K562 (cell line): ENCODE measurements around the gene SHISA7. TPM values are rescaled to one million over a fixed set of nuclear protein-coding genes. Genes with fewer than 3 reads are reported as not detected.

Source experiments
- ARID2 ChIP-seq: fragments of 450-650 bp; IDR thresholded peaks from 2 replicates; pipeline ENCODE4 v1.6.1; 2017; ENCODE audit warnings: antibody characterized with exemption, mild to moderate bottlenecking
- BMI1 ChIP-seq: fragments of 150-350 bp; IDR thresholded peaks from 2 replicates; pipeline ENCODE4 v1.6.1; 2014; ENCODE audit warnings: low read length
- CBX1 ChIP-seq: sonication (generic); IDR thresholded peaks from 2 replicates; pipeline ENCODE4 v1.6.1; 2016; ENCODE audit warnings: antibody characterized with exemption, low read depth, mild to moderate bottlenecking
- E2F1 ChIP-seq: sonication (generic); formaldehyde crosslinking; IDR thresholded peaks from 2 replicates; pipeline ENCODE4 v1.8.1; 2023; ENCODE audit warnings: mild to moderate bottlenecking, missing genetic modification reagents, moderate library complexity
- E2F5 ChIP-seq: sonication (generic); formaldehyde crosslinking; IDR thresholded peaks from 2 replicates; pipeline ENCODE4 v1.8.0; 2022; ENCODE audit warnings: mild to moderate bottlenecking, missing genetic modification reagents
- FIP1L1 ChIP-seq: fragments of 200-400 bp; formaldehyde crosslinking; IDR thresholded peaks from 2 replicates; pipeline ENCODE4 v1.6.1; 2018; ENCODE audit warnings: mild to moderate bottlenecking, low read depth, low read length; ENCODE audit not compliant: poor library complexity, severe bottlenecking
- HDAC3 ChIP-seq: fragments of 450-650 bp; IDR thresholded peaks from 2 replicates; pipeline ENCODE4 v1.6.1; 2018; ENCODE audit warnings: borderline replicate concordance, mild to moderate bottlenecking, moderate library complexity; ENCODE audit not compliant: partially characterized antibody
- MCM3 ChIP-seq: fragments of 450-650 bp; IDR thresholded peaks from 2 replicates; pipeline ENCODE4 v1.6.1; 2016
- PHB2 ChIP-seq: fragments of 450-650 bp; IDR thresholded peaks from 2 replicates; pipeline ENCODE4 v1.6.1; 2017; ENCODE audit warnings: low read depth
- POLR2B ChIP-seq: fragments of 450-650 bp; IDR thresholded peaks from 2 replicates; pipeline ENCODE4 v1.6.1; 2018; ENCODE audit warnings: low read depth; ENCODE audit not compliant: partially characterized antibody
- PTBP1 ChIP-seq: fragments of 200-400 bp; formaldehyde crosslinking; IDR thresholded peaks from 2 replicates; pipeline ENCODE4 v1.6.1; 2017; ENCODE audit warnings: low read depth, low read length
- TAL1 ChIP-seq: fragments of 450-650 bp; IDR thresholded peaks from 2 replicates; pipeline ENCODE4 v1.6.1; 2016; ENCODE audit warnings: mild to moderate bottlenecking
- TBL1XR1 ChIP-seq, 2 experiments: IDR thresholded peaks; 2 replicates each; pipeline ENCODE4 v1.6.1; 2012; ENCODE audit warnings: improper control_type of control experiment in 2 of 2, low read length in 2 of 2, mild to moderate bottlenecking in 1 of 2
- THRAP3 ChIP-seq: fragments of 450-650 bp; IDR thresholded peaks from 2 replicates; pipeline ENCODE4 v1.6.1; 2016; ENCODE audit warnings: mild to moderate bottlenecking, inconsistent platforms, borderline replicate concordance
- WHSC1 ChIP-seq: IDR thresholded peaks from one replicate; pipeline ENCODE4 v1.6.1; 2012; ENCODE audit warnings: low read length, control low read depth, inconsistent platforms
- ZBTB26 ChIP-seq: fragments of 450-650 bp; formaldehyde crosslinking; IDR thresholded peaks from 2 replicates; pipeline ENCODE4 v1.4.0; 2022; ENCODE audit warnings: missing genetic modification characterization
- ZBTB5 ChIP-seq: fragments of 450-650 bp; IDR thresholded peaks from 2 replicates; pipeline ENCODE4 v1.6.1; 2017; ENCODE audit warnings: antibody characterized with exemption
- ZBTB9 ChIP-seq: fragments of 450-650 bp; formaldehyde crosslinking; IDR thresholded peaks from 2 replicates; pipeline ENCODE4 v1.4.0; 2020; ENCODE audit warnings: mild to moderate bottlenecking, moderate library complexity
- ZNF277 ChIP-seq: fragments of 250-450 bp; sonication (Bioruptor Pico); IDR thresholded peaks from 2 replicates; pipeline ENCODE4 v1.8.0; 2022; ENCODE audit warnings: inconsistent platforms, mild to moderate bottlenecking, moderate library complexity, borderline replicate concordance
- ZNF699 ChIP-seq: fragments of 250-450 bp; sonication (Bioruptor Pico); IDR thresholded peaks from 2 replicates; pipeline ENCODE4 v1.8.0; 2021; ENCODE audit warnings: mild to moderate bottlenecking, moderate library complexity; ENCODE audit not compliant: insufficient replicate concordance
- ZNF830 ChIP-seq: fragments of 250-450 bp; sonication (Bioruptor Pico); IDR thresholded peaks from 2 replicates; pipeline ENCODE4 v1.5.0; 2021; ENCODE audit warnings: mild to moderate bottlenecking
- polyA plus RNA-seq, 8 experiments: library from polyadenylated mRNA; depleted of rRNA in 4 of 8; stranded (reverse) in 5 of 8; unstranded in 3 of 8; fragments of >200 nt; fragmentation: Nextera tagmentation in 2 of 8; fragmentation: Illumina TruSeq in 1 of 8; extraction: Ambion mirVana in 2 of 8; extraction: Trizol in 1 of 8; gene quantifications; 2 replicates each; pipeline versions ENCODE4 v1.2.1 to v1.2.3, GENCODE V29; 2011 to 2014; ENCODE audit warnings: inconsistent platforms in 1 of 8, missing spikeins in 1 of 8
- total RNA-seq, 7 experiments: library from RNA; depleted of rRNA in 6 of 7; stranded (reverse); fragments of >200 nt in 6 of 7; fragmentation: Illumina TruSeq in 2 of 7; extraction: Trizol in 2 of 7; gene quantifications; 2 replicates each; pipeline versions ENCODE4 v1.2.1 to v1.2.3, GENCODE V29; 2011 to 2021; ENCODE audit warnings: low replicate concordance in 1 of 7

SHISA7 gene
- total and polyA plus RNA-seq, 9 of the 15 experiments (the other 6 are each of a cell fraction or from before 2014, with no cell fraction given): 0.01 to 0.40 (median 0.07) TPM

GRCh38 chr19:55451965-55452748, 9.1 kb upstream of the SHISA7 start (continued):
- TF ChIP-seq ZBTB5 (no peak), WHSC1 (no peak), MCM3 (no peak), ARID2 (no peak), ZBTB9 (CRISPR knock-in tag) (no peak), CBX1 (no peak), ZNF830 (CRISPR knock-in tag) (no peak), TAL1 (no peak), POLR2B (peak; percentile 20), PTBP1 (0 out of 2 replicates have a peak, but pooled peaks have one; percentile 25), FIP1L1 (peak; percentile 49), ZNF277 (CRISPR knock-in tag) (no peak), HDAC3 (no peak), ZNF699 (CRISPR knock-in tag) (no peak), E2F1 (no peak), ZBTB26 (CRISPR knock-in tag) (no peak), TBL1XR1 (IDR thresholded peaks at IDR 0.05; ENCODE audit: low read length in 2 of 2) (no peak), PHB2 (no peak), BMI1 (no peak), THRAP3 (no peak), E2F5 (CRISPR knock-in tag) (no peak)
